HG03280 (cell line): ENCODE measurements around the gene UBE2D2.
"Not testable (repeated sequence)": the region's sequence is repeated elsewhere in the genome, so short reads cannot be mapped to it uniquely, and the experiment has no call there.

Experiments used
- ATAC-seq: cut with Tn5 transposase; IDR thresholded peaks from one replicate; pipeline ENCODE4 v1.9.1; 2021; ENCODE audit warnings: mild to moderate bottlenecking, moderate library complexity; ENCODE audit not compliant: unreplicated experiment

The UBE2D2 gene

GRCh38 chr5:139560752-139561654 is at the start of gene UBE2D2:
Gene UBE2D2 (plus strand): TSS chr5:139561339. CDS start chr5:139561792, 453 bp downstream.
- ATAC-seq: peak; percentile 82

GRCh38 chr5:139512786-139513390 is 48.3 kb upstream of the UBE2D2 start:
- ATAC-seq: no peak

- peak; percentile 46 for ATAC-seq
Measured at GRCh38 chr5:139513434-139513833, 47.7 kb upstream of the UBE2D2 start.

- peak; percentile 10 for ATAC-seq
Measured at GRCh38 chr5:139513852-139514485, 47.2 kb upstream of the UBE2D2 start.

GRCh38 chr5:139514486-139514856 is 46.7 kb upstream of the UBE2D2 start:
- no peak for ATAC-seq

- peak; percentile 85 for ATAC-seq
Measured at GRCh38 chr5:139517683-139518564, 43.2 kb upstream of the UBE2D2 start.

GRCh38 chr5:139523635-139524445 is 37.3 kb upstream of the UBE2D2 start:
- ATAC-seq: no peak

GRCh38 chr5:139524446-139524845 is 36.7 kb upstream of the UBE2D2 start:
- ATAC-seq: no peak

GRCh38 chr5:139524940-139525585 is 36.1 kb upstream of the UBE2D2 start:
- no peak for ATAC-seq

GRCh38 chr5:139525586-139526308 is 35.4 kb upstream of the UBE2D2 start:
- ATAC-seq: not testable (repeated sequence)

GRCh38 chr5:139526309-139527089 is 34.6 kb upstream of the UBE2D2 start:
- ATAC-seq: not testable (repeated sequence)

- not testable (repeated sequence) for ATAC-seq
Measured at GRCh38 chr5:139527090-139527470, 34.1 kb upstream of the UBE2D2 start.

- not testable (repeated sequence) for ATAC-seq
Measured at GRCh38 chr5:139527896-139528467, 33.2 kb upstream of the UBE2D2 start.

GRCh38 chr5:139528695-139529094 is 32.4 kb upstream of the UBE2D2 start:
- ATAC-seq: not testable (repeated sequence)

GRCh38 chr5:139530079-139530478 is 31.1 kb upstream of the UBE2D2 start:
- not testable (repeated sequence) for ATAC-seq

- no peak for ATAC-seq
Measured at GRCh38 chr5:139531772-139532169, 29.4 kb upstream of the UBE2D2 start.

GRCh38 chr5:139543423-139543991 is 17.6 kb upstream of the UBE2D2 start:
- peak; percentile 90 for ATAC-seq
